GM18507 (cell line): ENCODE data around the gene CPE.
"Not testable (repeated sequence)": the region's sequence is repeated elsewhere in the genome, so short reads cannot be mapped to it uniquely, and the experiment has no call there.

Experiments
- DNase-seq: peaks from one replicate; pipeline ENCODE4 v3.0.0; 2011; ENCODE audit warnings: low read depth; ENCODE audit not compliant: insufficient read length; ENCODE audit errors: extremely low spot score
- FAIRE-seq: peaks from 2 replicates; lab custom pipeline; 2011; peaks lifted over from hg19 to GRCh38; lab: Jason Lieb, UNC

The CPE gene

GRCh38 chr4:165378745-165379677 lies at the start of gene CPE:
Gene CPE (plus strand): TSS chr4:165379008. CDS start chr4:165379222, 214 bp downstream.
- FAIRE-seq: no peak
- no peak for DNase-seq

- FAIRE-seq (no peak), DNase-seq (no peak)
Observed at GRCh38 chr4:165330071-165330470, 48.7 kb upstream of the CPE start.

- DNase-seq (no peak), FAIRE-seq (no peak)
Observed at GRCh38 chr4:165330666-165331065, 48.1 kb upstream of the CPE start.

GRCh38 chr4:165331359-165331758 lies 47.4 kb upstream of the CPE start:
- FAIRE-seq (no peak), DNase-seq (no peak)

- no peak for FAIRE-seq
Observed at GRCh38 chr4:165331823-165332222, 47.0 kb upstream of the CPE start.

GRCh38 chr4:165332502-165332901 lies 46.3 kb upstream of the CPE start:
- DNase-seq (no peak), FAIRE-seq (no peak)

More at GRCh38 chr4:165331823-165332222, 47.0 kb upstream of the CPE start:
- no peak for DNase-seq

- FAIRE-seq: no peak
Observed at GRCh38 chr4:165335163-165335703, 43.6 kb upstream of the CPE start.

GRCh38 chr4:165336743-165337142 lies 42.1 kb upstream of the CPE start:
- FAIRE-seq (no peak), DNase-seq (no peak)

More at GRCh38 chr4:165335163-165335703, 43.6 kb upstream of the CPE start:
- DNase-seq: no peak

- not testable (repeated sequence) for DNase-seq, FAIRE-seq
Observed at GRCh38 chr4:165342340-165342739, 36.5 kb upstream of the CPE start.

- peak; percentile 12 for FAIRE-seq
- no peak for DNase-seq
Observed at GRCh38 chr4:165343353-165344191, 35.2 kb upstream of the CPE start.

- DNase-seq (no peak), FAIRE-seq (no peak)
Observed at GRCh38 chr4:165345666-165346417, 33.0 kb upstream of the CPE start.

- FAIRE-seq: no peak
- no peak for DNase-seq
Observed at GRCh38 chr4:165347647-165348569, 30.9 kb upstream of the CPE start.

- no peak for DNase-seq
- no peak for FAIRE-seq
Observed at GRCh38 chr4:165351359-165352130, 27.3 kb upstream of the CPE start.

- no peak for DNase-seq
- FAIRE-seq: peak; percentile 67
Observed at GRCh38 chr4:165355900-165356300, 22.9 kb upstream of the CPE start.

- FAIRE-seq (no peak), DNase-seq (no peak)
Observed at GRCh38 chr4:165359506-165359905, 19.3 kb upstream of the CPE start.

GRCh38 chr4:165360041-165360695 lies 18.6 kb upstream of the CPE start:
- no peak for FAIRE-seq

GRCh38 chr4:165360985-165361670 lies 17.7 kb upstream of the CPE start:
- DNase-seq: no peak

More at GRCh38 chr4:165360041-165360695, 18.6 kb upstream of the CPE start:
- no peak for DNase-seq

More at GRCh38 chr4:165360985-165361670, 17.7 kb upstream of the CPE start:
- FAIRE-seq: no peak
